Esophagus squamous epithelium (tissue), 4 donors: Measurements from ENCODE around the gene LGALS4.

Experiments used
- CTCF ChIP-seq, 6 experiments: fragments of 450-650 bp in 4 of 6; fragments of 200-600 bp in 2 of 6; sonication (generic) in 2 of 6; IDR thresholded peaks; one replicate each; pipeline ENCODE4 v1.5.1; 2016 to 2019; ENCODE audit warnings: antibody characterized with exemption in 6 of 6, mild to moderate bottlenecking in 4 of 6, moderate library complexity in 4 of 6
- POLR2A ChIP-seq, 4 donors: fragments of 450-650 bp; IDR thresholded peaks; one replicate each; pipeline ENCODE4 v1.6.1; 2017; ENCODE audit warnings: antibody characterized with exemption in 4 of 4, mild to moderate bottlenecking in 4 of 4, moderate library complexity in 3 of 4

- TF ChIP-seq CTCF (IDR thresholded peaks at IDR 0.05) (no peak), POLR2A (IDR thresholded peaks at IDR 0.05) (no peak)
These were observed 26.0 kb downstream of the LGALS4 start for GRCh38 chr19:38786572-38787265.
